Measurements from ENCODE around the gene NUDT8. TPM values are rescaled to one million over a fixed set of nuclear protein-coding genes. Genes with fewer than 3 reads are reported as not detected.
A peak's percentile ranks its signal among the peaks of the same experiment; 100 is the strongest.

Gene NUDT8
- polyA plus RNA-seq, 1 donor: 14.6 TPM

- Histone ChIP-seq H3K9me3 (ENCODE audit: control insufficient read depth, low read depth, low read length) (peaks cover 2% of the 10 kb centered on the region), H3K4me1 (ENCODE audit: control insufficient read depth, insufficient read depth, low read length) (peaks cover 21% of the 10 kb centered on the region), H3K27ac (ENCODE audit: low read length) (no peak overlapping the region), H3K4me3 (ENCODE audit: low read length) (no peak overlapping the region), H3K36me3 (ENCODE audit: control insufficient read depth, insufficient read depth, low read length) (peaks cover 23% of the 10 kb centered on the region), H3K27me3 (ENCODE audit: control insufficient read depth, insufficient read depth, low read length) (no peaks in the 10 kb centered on the region)
- no peak for DNase-seq
- WGBS (ENCODE audit: insufficient coverage, low lambda C conversion rate): no CpG with 5 or more reads among the region's 5 CpGs
Observed at GRCh38 chr11:67586568-67587250, 43.0 kb downstream of the NUDT8 start.

- no peak for DNase-seq
- Histone ChIP-seq H3K36me3 (ENCODE audit: control insufficient read depth, insufficient read depth, low read length) (peaks cover 23% of the 10 kb centered on the region), H3K27ac (ENCODE audit: low read length) (no peak overlapping the region), H3K4me3 (ENCODE audit: low read length) (no peak overlapping the region), H3K9me3 (ENCODE audit: control insufficient read depth, low read depth, low read length) (peaks cover 2% of the 10 kb centered on the region), H3K4me1 (ENCODE audit: control insufficient read depth, insufficient read depth, low read length) (peaks cover 24% of the 10 kb centered on the region), H3K27me3 (ENCODE audit: control insufficient read depth, insufficient read depth, low read length) (no peaks in the 10 kb centered on the region)
- WGBS (ENCODE audit: insufficient coverage, low lambda C conversion rate): no CpG with 5 or more reads among the region's 4 CpGs
Observed at GRCh38 chr11:67585911-67586310, 43.8 kb downstream of the NUDT8 start.

GRCh38 chr11:67584881-67585873, 44.6 kb downstream of the NUDT8 start:
- H3K9me3 ChIP-seq (ENCODE audit: control insufficient read depth, low read depth, low read length): peaks cover 2% of the 10 kb centered on the region
- H3K36me3 ChIP-seq (ENCODE audit: control insufficient read depth, insufficient read depth, low read length): peaks cover 23% of the 10 kb centered on the region
- DNase-seq: peak in 1 of 2 donors; percentile 52
- peak overlapping the region; percentile 96 for H3K27ac ChIP-seq (ENCODE audit: low read length)
- peaks cover 32% of the 10 kb centered on the region for H3K4me1 ChIP-seq (ENCODE audit: control insufficient read depth, insufficient read depth, low read length)
- H3K4me3 ChIP-seq (ENCODE audit: low read length): peak overlapping the region; percentile 86
- no peaks in the 10 kb centered on the region for H3K27me3 ChIP-seq (ENCODE audit: control insufficient read depth, insufficient read depth, low read length)
- no CpG with 5 or more reads among the region's 21 CpGs for WGBS (ENCODE audit: insufficient coverage, low lambda C conversion rate)

GRCh38 chr11:67584205-67584880, 45.4 kb downstream of the NUDT8 start:
- H3K27ac ChIP-seq (ENCODE audit: low read length): peak overlapping the region; percentile 96
- DNase-seq: peak; percentile 80 to 86
- no peaks in the 10 kb centered on the region for H3K27me3 ChIP-seq (ENCODE audit: control insufficient read depth, insufficient read depth, low read length)
- H3K36me3 ChIP-seq (ENCODE audit: control insufficient read depth, insufficient read depth, low read length): peaks cover 23% of the 10 kb centered on the region
- H3K9me3 ChIP-seq (ENCODE audit: control insufficient read depth, low read depth, low read length): peaks cover 2% of the 10 kb centered on the region
- peak overlapping the region; percentile 86 for H3K4me3 ChIP-seq (ENCODE audit: low read length)
- peaks cover 39% of the 10 kb centered on the region for H3K4me1 ChIP-seq (ENCODE audit: control insufficient read depth, insufficient read depth, low read length)
- WGBS (ENCODE audit: insufficient coverage, low lambda C conversion rate): no CpG with 5 or more reads among the region's 33 CpGs

GRCh38 chr11:67583247-67584204, 46.2 kb downstream of the NUDT8 start, which contains the start of gene GSTP1:
GSTP1 (plus strand) TSS chr11:67583812; CDS start chr11:67583844, 32 bp downstream.
- DNase-seq: peak; percentile 92 to 96
- Histone ChIP-seq H3K36me3 (ENCODE audit: control insufficient read depth, insufficient read depth, low read length) (peaks cover 23% of the 10 kb centered on the region), H3K4me1 (ENCODE audit: control insufficient read depth, insufficient read depth, low read length) (peaks cover 43% of the 10 kb centered on the region), H3K27ac (ENCODE audit: low read length) (peak within 1 kb of the TSS; percentile 96), H3K4me3 (ENCODE audit: low read length) (peak within 1 kb of the TSS; percentile 86), H3K9me3 (ENCODE audit: control insufficient read depth, low read depth, low read length) (peaks cover 2% of the 10 kb centered on the region), H3K27me3 (ENCODE audit: control insufficient read depth, insufficient read depth, low read length) (no peaks in the 10 kb centered on the region)
- WGBS (ENCODE audit: insufficient coverage, low lambda C conversion rate): no CpG with 5 or more reads among the region's 81 CpGs

- peak in 1 of 2 donors; percentile 57 for DNase-seq
- 39% methylated on average over 3 of the region's 4 CpGs for WGBS (ENCODE audit: insufficient coverage, low lambda C conversion rate)
- H3K36me3 ChIP-seq (ENCODE audit: control insufficient read depth, insufficient read depth, low read length): peaks cover 23% of the 10 kb centered on the region
- peaks cover 2% of the 10 kb centered on the region for H3K9me3 ChIP-seq (ENCODE audit: control insufficient read depth, low read depth, low read length)
- H3K27me3 ChIP-seq (ENCODE audit: control insufficient read depth, insufficient read depth, low read length): no peaks in the 10 kb centered on the region
- H3K4me3 ChIP-seq (ENCODE audit: low read length): no peak overlapping the region
- H3K27ac ChIP-seq (ENCODE audit: low read length): peak overlapping the region; percentile 88
- H3K4me1 ChIP-seq (ENCODE audit: control insufficient read depth, insufficient read depth, low read length): peaks cover 43% of the 10 kb centered on the region
Observed at GRCh38 chr11:67582011-67582410, 47.7 kb downstream of the NUDT8 start.

GRCh38 chr11:67581469-67581868, 48.3 kb downstream of the NUDT8 start:
- no CpG with 5 or more reads among the region's 11 CpGs for WGBS (ENCODE audit: insufficient coverage, low lambda C conversion rate)

GRCh38 chr11:67577951-67578350, 51.8 kb downstream of the NUDT8 start:
- no peak overlapping the region for H3K27ac ChIP-seq (ENCODE audit: low read length)
- no peaks in the 10 kb centered on the region for H3K9me3 ChIP-seq (ENCODE audit: control insufficient read depth, low read depth, low read length)
- H3K36me3 ChIP-seq (ENCODE audit: control insufficient read depth, insufficient read depth, low read length): no peaks in the 10 kb centered on the region
- peaks cover 37% of the 10 kb centered on the region for H3K4me1 ChIP-seq (ENCODE audit: control insufficient read depth, insufficient read depth, low read length)
- no peak for DNase-seq
- no peaks in the 10 kb centered on the region for H3K27me3 ChIP-seq (ENCODE audit: control insufficient read depth, insufficient read depth, low read length)
- no CpG with 5 or more reads among the region's 6 CpGs for WGBS (ENCODE audit: insufficient coverage, low lambda C conversion rate)
- H3K4me3 ChIP-seq (ENCODE audit: low read length): no peak overlapping the region

More at GRCh38 chr11:67581469-67581868, 48.3 kb downstream of the NUDT8 start:
- Histone ChIP-seq H3K27ac (ENCODE audit: low read length) (peak overlapping the region; percentile 88), H3K4me1 (ENCODE audit: control insufficient read depth, insufficient read depth, low read length) (peaks cover 43% of the 10 kb centered on the region), H3K9me3 (ENCODE audit: control insufficient read depth, low read depth, low read length) (peaks cover 2% of the 10 kb centered on the region), H3K4me3 (ENCODE audit: low read length) (no peak overlapping the region), H3K27me3 (ENCODE audit: control insufficient read depth, insufficient read depth, low read length) (no peaks in the 10 kb centered on the region), H3K36me3 (ENCODE audit: control insufficient read depth, insufficient read depth, low read length) (peaks cover 18% of the 10 kb centered on the region)
- peak; percentile 73 to 91 for DNase-seq

Measured in large intestine (tissue), 3 donors.